ENCODE results near the gene DLG2.

DNA sequence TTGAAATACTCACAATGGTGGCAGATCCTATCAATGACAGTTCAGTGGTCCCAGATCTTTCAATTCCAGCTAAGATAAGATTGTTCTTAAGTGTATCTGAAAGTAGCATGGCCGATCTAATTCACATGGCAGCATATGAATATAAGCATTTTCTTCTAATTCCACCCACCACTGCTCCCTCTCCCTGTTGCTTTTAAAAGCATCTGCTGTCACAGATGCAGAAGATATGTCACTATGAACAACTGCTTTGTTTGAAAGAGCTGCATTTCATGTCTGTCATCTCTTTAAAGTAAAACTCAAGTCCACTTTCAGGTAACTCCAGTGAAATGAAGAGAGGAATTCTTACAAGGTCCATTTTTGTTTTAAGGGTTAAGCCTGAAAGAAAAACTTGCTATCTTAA lies 1044.0 kb downstream of the DLG2 start:
- no peak for TF ChIP-seq CTCF (IDR thresholded peaks at IDR 0.05; ENCODE audit: low read depth, low read length, poor library complexity, severe bottlenecking)
- no peak for TF ChIP-seq EZH2phosphoT487 (IDR thresholded peaks at IDR 0.05; ENCODE audit: borderline replicate concordance, low read length)

Measured in DOHH2 (cell line).